Stimulated activated CD8-positive, alpha-beta memory T cell treated with anti-CD3 and anti-CD28 coated beads, Interleukin-15, amount 100 ng/mL, for 1 hour (primary cell): ENCODE measurements around the gene ULK4.
"Not testable (repeated sequence)": the region's sequence is repeated elsewhere in the genome, so short reads cannot be mapped to it uniquely, and the experiment has no call there.

Source experiments
- DNase-seq: peaks from one replicate; pipeline ENCODE4 v3.0.0-alpha.2; 2020; ENCODE audit warnings: low read depth

ULK4 gene

GRCh38 chr3:41307065-41307464 lies 654.8 kb downstream of the ULK4 start:
- DNase-seq = no peak

GRCh38 chr3:41304593-41304992 lies 657.3 kb downstream of the ULK4 start:
- DNase-seq = no peak

GRCh38 chr3:41302295-41302694 lies 659.6 kb downstream of the ULK4 start:
- no peak for DNase-seq

- no peak for DNase-seq
Measured at GRCh38 chr3:41301548-41301947, 660.4 kb downstream of the ULK4 start.

GRCh38 chr3:41299036-41299435 lies 662.9 kb downstream of the ULK4 start:
- no peak for DNase-seq

- no peak for DNase-seq
Measured at GRCh38 chr3:41297750-41298149, 664.2 kb downstream of the ULK4 start.

GRCh38 chr3:41296556-41296955 lies 665.3 kb downstream of the ULK4 start:
- DNase-seq = no peak

- no peak for DNase-seq
Measured at GRCh38 chr3:41295740-41296139, 666.2 kb downstream of the ULK4 start.

- DNase-seq = no peak
Measured at GRCh38 chr3:41293169-41293681, 668.7 kb downstream of the ULK4 start.

- DNase-seq = no peak
Measured at GRCh38 chr3:41290736-41291135, 671.2 kb downstream of the ULK4 start.

- DNase-seq = no peak
Measured at GRCh38 chr3:41290306-41290705, 671.6 kb downstream of the ULK4 start.

GRCh38 chr3:41288785-41289184 lies 673.1 kb downstream of the ULK4 start:
- DNase-seq = no peak

- no peak for DNase-seq
Measured at GRCh38 chr3:41286305-41286704, 675.6 kb downstream of the ULK4 start.

GRCh38 chr3:41284934-41285333 lies 677.0 kb downstream of the ULK4 start:
- not testable (repeated sequence) for DNase-seq

GRCh38 chr3:41277790-41278465 lies 684.0 kb downstream of the ULK4 start:
- no peak for DNase-seq

- DNase-seq = no peak
Measured at GRCh38 chr3:41276191-41276590, 685.7 kb downstream of the ULK4 start.

- no peak for DNase-seq
Measured at GRCh38 chr3:41274944-41275668, 686.8 kb downstream of the ULK4 start.

- DNase-seq = no peak
Measured at GRCh38 chr3:41272667-41273066, 689.2 kb downstream of the ULK4 start.

- no peak for DNase-seq
Measured at GRCh38 chr3:41267975-41268640, 693.8 kb downstream of the ULK4 start.

- no peak for DNase-seq
Measured at GRCh38 chr3:41265823-41266273, 696.1 kb downstream of the ULK4 start.

- no peak for DNase-seq
Measured at GRCh38 chr3:41265011-41265545, 696.8 kb downstream of the ULK4 start.

- no peak for DNase-seq
Measured at GRCh38 chr3:41260063-41260450, 701.8 kb downstream of the ULK4 start.
